ENCODE measurements around the gene SMIM9.
"Not testable (repeated sequence)": the region's sequence is repeated elsewhere in the genome, so short reads cannot be mapped to it uniquely, and the experiment has no call there.

SMIM9 gene

DNA sequence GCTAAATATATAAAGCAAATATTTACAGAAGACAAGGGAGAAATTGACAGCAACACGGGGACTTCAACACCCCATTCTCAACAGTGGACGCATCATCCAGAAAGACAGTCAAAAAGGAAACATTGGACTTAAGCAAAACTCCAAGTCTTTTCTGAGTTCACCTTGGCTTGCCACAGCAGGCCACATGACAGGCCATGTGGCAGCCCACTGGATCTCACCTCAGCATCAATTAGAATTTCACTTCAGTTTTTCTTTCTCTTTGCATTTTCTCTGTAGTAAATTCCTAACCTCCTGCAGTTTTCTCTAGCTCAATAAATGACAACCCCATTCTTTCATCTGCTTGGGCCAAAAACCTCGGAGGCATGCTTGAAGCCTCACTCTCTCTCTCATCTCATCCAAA lies 12.4 kb downstream of the SMIM9 start:
- no peak for TF ChIP-seq CTCF (IDR thresholded peaks at IDR 0.05; ENCODE audit: insufficient read depth, low read depth, low read length, missing control alignments)
- no peak for DNase-seq (ENCODE audit: low read depth)
- H3K4me3 ChIP-seq (ENCODE audit: low read depth, low read length) = no peak overlapping the region

DNA sequence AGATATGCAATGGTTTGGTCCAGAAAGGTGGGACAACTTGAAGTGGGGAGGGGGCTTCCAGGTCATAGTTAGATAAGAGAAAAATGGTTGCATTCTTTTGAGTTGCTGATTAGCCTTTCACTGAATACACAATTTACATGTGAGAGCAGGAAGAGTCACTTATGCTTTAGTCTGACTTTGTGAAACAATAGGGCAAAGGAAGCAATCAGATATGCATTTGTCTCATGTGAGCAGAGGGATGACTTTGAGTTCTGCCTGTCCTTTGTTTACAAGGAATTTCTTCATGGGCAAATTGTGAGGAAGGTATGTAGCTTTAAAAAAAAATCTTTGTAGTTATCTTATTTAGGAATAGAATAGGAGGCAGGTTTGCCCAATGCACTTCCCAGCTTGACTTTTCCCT lies 12.9 kb downstream of the SMIM9 start:
- no peak overlapping the region for H3K4me3 ChIP-seq (ENCODE audit: low read depth, low read length)
- no peak for TF ChIP-seq CTCF (IDR thresholded peaks at IDR 0.05; ENCODE audit: insufficient read depth, low read depth, low read length, missing control alignments)
- no peak for DNase-seq (ENCODE audit: low read depth)

GRCh38 chrX:154819771-154820341 lies 14.6 kb downstream of the SMIM9 start:
- no peak overlapping the region for H3K4me3 ChIP-seq (ENCODE audit: low read depth, low read length)

GRCh38 chrX:154818916-154819770 lies 15.3 kb downstream of the SMIM9 start:
- peak; percentile 21 for DNase-seq (ENCODE audit: low read depth)
- no peak overlapping the region for H3K4me3 ChIP-seq (ENCODE audit: low read depth, low read length)
- TF ChIP-seq CTCF (IDR thresholded peaks at IDR 0.05; ENCODE audit: insufficient read depth, low read depth, low read length, missing control alignments) = no peak

More at GRCh38 chrX:154819771-154820341, 14.6 kb downstream of the SMIM9 start:
- no peak for TF ChIP-seq CTCF (IDR thresholded peaks at IDR 0.05; ENCODE audit: insufficient read depth, low read depth, low read length, missing control alignments)
- peak; percentile 50 for DNase-seq (ENCODE audit: low read depth)

GRCh38 chrX:154817048-154817618 lies 17.3 kb downstream of the SMIM9 start:
- not testable (repeated sequence) for DNase-seq (ENCODE audit: low read depth); H3K4me3 ChIP-seq (ENCODE audit: low read depth, low read length)

- not testable (repeated sequence) for DNase-seq (ENCODE audit: low read depth); H3K4me3 ChIP-seq (ENCODE audit: low read depth, low read length)
Measured at GRCh38 chrX:154816326-154816898, 18.1 kb downstream of the SMIM9 start.

GRCh38 chrX:154815274-154815818 lies 19.1 kb downstream of the SMIM9 start:
- H3K4me3 ChIP-seq (ENCODE audit: low read depth, low read length) = no peak overlapping the region
- DNase-seq (ENCODE audit: low read depth) = no peak
- TF ChIP-seq CTCF (IDR thresholded peaks at IDR 0.05; ENCODE audit: insufficient read depth, low read depth, low read length, missing control alignments) = no peak

All from GM12865 (cell line).